ENCODE results near the gene UPK3B. TPM values are rescaled to one million over a fixed set of nuclear protein-coding genes. Genes with fewer than 3 reads are reported as not detected.
"Not testable (repeated sequence)": the region's sequence is repeated elsewhere in the genome, so short reads cannot be mapped to it uniquely, and the experiment has no call there.

The UPK3B gene
- total and polyA plus RNA-seq, 4 experiments from 2014 or later: 2.7 to 3.3 TPM; not detected in 2

GRCh38 chr7:76471556-76472221 is 38.7 kb upstream of the UPK3B start:
- H3K4me3 ChIP-seq (ENCODE audit: low read length in 2 of 2); H3K9me3 Mint-ChIP-seq; H3K9me3 ChIP-seq (ENCODE audit: control insufficient read depth in 1 of 2, low read length in 2 of 2); H3K4me3 Mint-ChIP-seq; H3K27me3 ChIP-seq (ENCODE audit: insufficient read depth, low read length); H3K27ac ChIP-seq (ENCODE audit: low read depth, low read length); intact Hi-C loops (cut with micrococcal nuclease); H3K36me3 Mint-ChIP-seq; DNase-seq; H3K4me1 ChIP-seq (ENCODE audit: insufficient read depth, low read length); H3K27me3 Mint-ChIP-seq; H3K36me3 ChIP-seq (ENCODE audit: insufficient read depth, low read length); H3K4me1 Mint-ChIP-seq; H3K27ac Mint-ChIP-seq; POLR2A ChIA-PET (ENCODE audit: partially characterized antibody); CTCF ChIA-PET (ENCODE audit: partially characterized antibody): not testable (repeated sequence)

- H3K27me3 Mint-ChIP-seq; CTCF ChIA-PET (ENCODE audit: partially characterized antibody): not testable (repeated sequence)
Measured at GRCh38 chr7:76473097-76473496, 37.3 kb upstream of the UPK3B start.

DNA sequence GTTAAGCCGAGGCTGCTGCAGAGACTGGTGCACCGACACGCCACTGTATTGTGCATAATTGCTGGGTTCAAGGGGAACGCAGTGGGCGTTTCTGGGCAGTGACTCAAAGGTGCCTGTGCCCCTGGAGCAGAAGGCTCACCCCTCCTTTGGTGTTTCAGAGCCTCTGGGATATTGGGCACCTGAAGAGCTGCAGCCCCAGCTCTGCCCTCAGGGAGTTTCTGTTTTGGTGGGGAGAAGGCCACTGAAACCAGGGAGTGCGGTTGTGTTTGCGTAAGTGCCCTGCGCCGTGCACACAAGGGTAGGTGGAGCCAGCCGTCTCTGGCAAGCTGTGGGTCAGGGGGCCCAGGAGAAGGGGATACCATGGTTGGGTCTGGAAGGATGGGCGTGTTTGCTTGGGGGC is 34.1 kb upstream of the UPK3B start:
- H3K9me3 ChIP-seq (ENCODE audit: control insufficient read depth in 1 of 2, low read length in 2 of 2); H3K4me3 Mint-ChIP-seq; H3K27ac Mint-ChIP-seq; H3K27ac ChIP-seq (ENCODE audit: low read depth, low read length); POLR2A ChIA-PET (ENCODE audit: partially characterized antibody); H3K27me3 ChIP-seq (ENCODE audit: insufficient read depth, low read length); CTCF ChIA-PET (ENCODE audit: partially characterized antibody); intact Hi-C loops (cut with micrococcal nuclease); H3K27me3 Mint-ChIP-seq; H3K4me3 ChIP-seq (ENCODE audit: low read length in 2 of 2); H3K9me3 Mint-ChIP-seq; H3K4me1 Mint-ChIP-seq; H3K36me3 Mint-ChIP-seq; DNase-seq; H3K4me1 ChIP-seq (ENCODE audit: insufficient read depth, low read length); H3K36me3 ChIP-seq (ENCODE audit: insufficient read depth, low read length): not testable (repeated sequence)

More at GRCh38 chr7:76473097-76473496, 37.3 kb upstream of the UPK3B start:
- H3K4me1 Mint-ChIP-seq; H3K9me3 ChIP-seq (ENCODE audit: control insufficient read depth in 1 of 2, low read length in 2 of 2); POLR2A ChIA-PET (ENCODE audit: partially characterized antibody); intact Hi-C loops (cut with micrococcal nuclease); DNase-seq; H3K9me3 Mint-ChIP-seq; H3K27ac ChIP-seq (ENCODE audit: low read depth, low read length); H3K27ac Mint-ChIP-seq; H3K4me3 ChIP-seq (ENCODE audit: low read length in 2 of 2); H3K4me1 ChIP-seq (ENCODE audit: insufficient read depth, low read length); H3K27me3 ChIP-seq (ENCODE audit: insufficient read depth, low read length); H3K36me3 Mint-ChIP-seq; H3K4me3 Mint-ChIP-seq; H3K36me3 ChIP-seq (ENCODE audit: insufficient read depth, low read length): not testable (repeated sequence)

DNA sequence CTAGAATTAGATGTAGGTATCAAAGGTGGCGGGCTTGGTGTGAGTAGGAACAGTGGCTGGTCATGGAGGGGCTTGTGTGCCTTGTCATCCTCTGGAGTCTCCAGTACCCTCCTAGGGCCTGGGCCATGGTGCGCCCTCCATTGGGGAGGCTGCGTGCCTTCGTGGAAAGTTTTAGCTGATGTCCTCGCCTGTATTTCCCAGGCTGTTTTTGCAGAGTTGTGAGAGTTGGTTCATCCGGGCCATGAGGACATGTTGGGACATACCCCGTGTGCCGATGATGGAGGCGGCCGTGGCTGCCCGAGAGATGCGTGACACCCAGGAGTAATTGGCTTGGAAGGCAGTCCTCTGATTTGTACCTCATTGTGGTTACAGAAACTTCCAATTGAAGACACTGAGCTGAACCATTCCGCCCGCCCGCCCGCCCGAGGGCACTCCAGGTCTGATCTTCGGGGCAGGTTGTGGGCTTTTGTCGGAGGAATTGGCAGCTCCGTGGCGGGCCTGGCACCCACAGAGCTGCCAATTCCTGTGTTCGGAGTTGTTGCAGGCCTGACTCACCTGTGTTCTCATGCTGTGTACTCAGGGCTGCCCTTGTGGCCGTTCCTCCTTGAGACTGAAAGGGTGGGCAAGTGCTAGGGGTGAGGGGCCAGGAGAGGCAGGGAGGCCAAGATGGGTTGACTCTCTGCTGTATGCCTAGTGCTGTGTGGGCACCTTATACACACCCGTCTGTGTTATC is 33.4 kb upstream of the UPK3B start:
- H3K4me3 Mint-ChIP-seq; H3K27ac Mint-ChIP-seq; H3K27me3 ChIP-seq (ENCODE audit: insufficient read depth, low read length); POLR2A ChIA-PET (ENCODE audit: partially characterized antibody); H3K9me3 Mint-ChIP-seq; CTCF ChIA-PET (ENCODE audit: partially characterized antibody); H3K36me3 Mint-ChIP-seq; H3K27ac ChIP-seq (ENCODE audit: low read depth, low read length); H3K4me1 ChIP-seq (ENCODE audit: insufficient read depth, low read length); H3K4me3 ChIP-seq (ENCODE audit: low read length in 2 of 2); H3K9me3 ChIP-seq (ENCODE audit: control insufficient read depth in 1 of 2, low read length in 2 of 2); H3K27me3 Mint-ChIP-seq; H3K36me3 ChIP-seq (ENCODE audit: insufficient read depth, low read length); intact Hi-C loops (cut with micrococcal nuclease); DNase-seq; H3K4me1 Mint-ChIP-seq: not testable (repeated sequence)

- H3K4me1 ChIP-seq (ENCODE audit: insufficient read depth, low read length); DNase-seq; H3K4me3 ChIP-seq (ENCODE audit: low read length in 2 of 2); intact Hi-C loops (cut with micrococcal nuclease); H3K27me3 Mint-ChIP-seq; H3K27me3 ChIP-seq (ENCODE audit: insufficient read depth, low read length); H3K4me3 Mint-ChIP-seq; H3K27ac Mint-ChIP-seq; H3K36me3 Mint-ChIP-seq; H3K4me1 Mint-ChIP-seq; H3K9me3 ChIP-seq (ENCODE audit: control insufficient read depth in 1 of 2, low read length in 2 of 2); H3K36me3 ChIP-seq (ENCODE audit: insufficient read depth, low read length); H3K9me3 Mint-ChIP-seq; CTCF ChIA-PET (ENCODE audit: partially characterized antibody); POLR2A ChIA-PET (ENCODE audit: partially characterized antibody); H3K27ac ChIP-seq (ENCODE audit: low read depth, low read length): not testable (repeated sequence)
Measured at GRCh38 chr7:76479628-76480027, 30.7 kb upstream of the UPK3B start.

- H3K9me3 ChIP-seq (ENCODE audit: control insufficient read depth in 1 of 2, low read length in 2 of 2); H3K27me3 Mint-ChIP-seq; H3K27ac Mint-ChIP-seq; DNase-seq; H3K9me3 Mint-ChIP-seq; H3K27ac ChIP-seq (ENCODE audit: low read depth, low read length); H3K27me3 ChIP-seq (ENCODE audit: insufficient read depth, low read length); H3K36me3 ChIP-seq (ENCODE audit: insufficient read depth, low read length); H3K4me1 ChIP-seq (ENCODE audit: insufficient read depth, low read length); H3K4me1 Mint-ChIP-seq; H3K36me3 Mint-ChIP-seq; POLR2A ChIA-PET (ENCODE audit: partially characterized antibody); H3K4me3 Mint-ChIP-seq; intact Hi-C loops (cut with micrococcal nuclease); CTCF ChIA-PET (ENCODE audit: partially characterized antibody); H3K4me3 ChIP-seq (ENCODE audit: low read length in 2 of 2): not testable (repeated sequence)
Measured at GRCh38 chr7:76480403-76481253, 29.7 kb upstream of the UPK3B start.

DNA sequence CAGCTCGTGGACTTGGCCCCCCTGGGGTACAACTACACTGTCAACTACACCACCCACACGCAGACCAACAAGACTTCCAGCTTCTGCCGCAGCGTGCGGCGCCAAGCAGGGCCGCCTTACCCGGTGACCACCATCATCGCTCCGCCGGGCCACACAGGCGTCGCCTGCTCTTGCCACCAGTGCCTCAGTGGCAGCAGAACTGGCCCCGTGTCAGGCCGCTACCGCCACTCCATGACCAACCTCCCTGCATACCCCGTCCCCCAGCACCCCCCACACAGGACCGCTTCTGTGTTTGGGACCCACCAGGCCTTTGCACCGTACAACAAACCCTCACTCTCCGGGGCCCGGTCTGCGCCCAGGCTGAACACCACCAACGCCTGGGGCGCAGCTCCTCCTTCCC is 27.7 kb upstream of the UPK3B start:
- intact Hi-C loops (cut with micrococcal nuclease); H3K27ac ChIP-seq (ENCODE audit: low read depth, low read length); H3K9me3 ChIP-seq (ENCODE audit: control insufficient read depth in 1 of 2, low read length in 2 of 2); H3K27me3 Mint-ChIP-seq; H3K4me3 ChIP-seq (ENCODE audit: low read length in 2 of 2); H3K36me3 ChIP-seq (ENCODE audit: insufficient read depth, low read length); CTCF ChIA-PET (ENCODE audit: partially characterized antibody); H3K4me1 Mint-ChIP-seq; POLR2A ChIA-PET (ENCODE audit: partially characterized antibody); H3K9me3 Mint-ChIP-seq; H3K4me1 ChIP-seq (ENCODE audit: insufficient read depth, low read length); H3K36me3 Mint-ChIP-seq; H3K4me3 Mint-ChIP-seq; H3K27me3 ChIP-seq (ENCODE audit: insufficient read depth, low read length); DNase-seq: not testable (repeated sequence)
- H3K27ac Mint-ChIP-seq: peak overlapping the region in 1 of 7 donors; percentile 64
